Measurements from ENCODE around the gene CDH18.

DNA sequence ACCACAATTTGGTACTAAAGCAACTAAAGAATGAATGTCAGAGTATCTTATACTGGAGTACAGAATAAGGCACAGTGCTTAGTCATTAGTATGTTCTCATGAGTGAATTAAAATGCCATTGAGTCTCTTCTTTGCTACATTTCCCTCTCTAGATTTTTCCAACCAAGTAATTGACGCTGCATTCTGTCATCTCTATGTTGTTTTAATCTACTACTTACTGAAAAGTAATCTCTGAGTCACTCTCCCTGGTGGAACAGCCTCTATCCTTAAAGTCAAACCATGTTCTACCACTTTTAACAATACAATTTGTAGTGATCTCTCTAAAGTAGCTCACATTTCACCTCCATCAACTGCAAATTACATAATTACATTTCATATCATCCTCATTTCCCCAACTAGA is 495.1 kb downstream of the CDH18 start:
- TF ChIP-seq, protein P1, sequence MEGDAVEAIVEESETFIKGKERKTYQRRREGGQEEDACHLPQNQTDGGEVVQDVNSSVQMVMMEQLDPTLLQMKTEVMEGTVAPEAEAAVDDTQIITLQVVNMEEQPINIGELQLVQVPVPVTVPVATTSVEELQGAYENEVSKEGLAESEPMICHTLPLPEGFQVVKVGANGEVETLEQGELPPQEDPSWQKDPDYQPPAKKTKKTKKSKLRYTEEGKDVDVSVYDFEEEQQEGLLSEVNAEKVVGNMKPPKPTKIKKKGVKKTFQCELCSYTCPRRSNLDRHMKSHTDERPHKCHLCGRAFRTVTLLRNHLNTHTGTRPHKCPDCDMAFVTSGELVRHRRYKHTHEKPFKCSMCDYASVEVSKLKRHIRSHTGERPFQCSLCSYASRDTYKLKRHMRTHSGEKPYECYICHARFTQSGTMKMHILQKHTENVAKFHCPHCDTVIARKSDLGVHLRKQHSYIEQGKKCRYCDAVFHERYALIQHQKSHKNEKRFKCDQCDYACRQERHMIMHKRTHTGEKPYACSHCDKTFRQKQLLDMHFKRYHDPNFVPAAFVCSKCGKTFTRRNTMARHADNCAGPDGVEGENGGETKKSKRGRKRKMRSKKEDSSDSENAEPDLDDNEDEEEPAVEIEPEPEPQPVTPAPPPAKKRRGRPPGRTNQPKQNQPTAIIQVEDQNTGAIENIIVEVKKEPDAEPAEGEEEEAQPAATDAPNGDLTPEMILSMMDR (IDR thresholded peaks at IDR 0.05): no peak
- TF ChIP-seq POLR2A (IDR thresholded peaks at IDR 0.05): no peak
